GM23338 (cell line): ENCODE measurements around the gene OR13D1. TPM values are rescaled to one million over a fixed set of nuclear protein-coding genes. Genes with fewer than 3 reads are reported as not detected.

Experiments used
- ATAC-seq: fragments of 200-7000 bp; cut with Tn5 transposase; 3 replicates; pipeline ENCODE4 v1.9.1; 2020
- DNase-seq: peaks from one replicate; pipeline ENCODE4 v3.0.0-alpha.2; 2015; ENCODE audit warnings: low spot score
- H2AFZ ChIP-seq: fragments of 200-600 bp; sonication (generic); 2 replicates; pipeline ENCODE4 v1.8.0; 2016; ENCODE audit warnings: antibody characterized with exemption, mild to moderate bottlenecking, moderate library complexity
- H3F3A ChIP-seq: fragments of 200-600 bp; sonication (generic); replicated peaks from 2 replicates; pipeline ENCODE4 v1.8.0; 2017; ENCODE audit warnings: antibody characterized with exemption, mixed run types, low read depth
- H3K27ac ChIP-seq: fragments of 200-600 bp; sonication (generic); 2 replicates; pipeline ENCODE4 v1.6.1; 2016; ENCODE audit warnings: low read depth
- H3K27me3 ChIP-seq: fragments of 200-600 bp; sonication (generic); 2 replicates; pipeline ENCODE4 v1.8.0; 2016; ENCODE audit warnings: mild to moderate bottlenecking, mixed run types, moderate library complexity; ENCODE audit not compliant: insufficient read depth
- H3K36me3 ChIP-seq: fragments of 200-600 bp; sonication (generic); 2 replicates; pipeline ENCODE4 v1.8.0; 2016; ENCODE audit warnings: mild to moderate bottlenecking; ENCODE audit not compliant: insufficient read depth
- H3K4me1 ChIP-seq: fragments of 200-600 bp; sonication (generic); 2 replicates; pipeline ENCODE4 v1.8.0; 2016; ENCODE audit warnings: mild to moderate bottlenecking, moderate library complexity; ENCODE audit not compliant: insufficient read depth
- H3K4me2 ChIP-seq: fragments of 200-600 bp; sonication (generic); 2 replicates; pipeline ENCODE4 v1.7.1; 2017; ENCODE audit warnings: mixed run types
- H3K4me3 ChIP-seq: fragments of 200-600 bp; sonication (generic); 2 replicates; pipeline ENCODE4 v1.6.1; 2016; ENCODE audit warnings: mixed run types
- H3K79me2 ChIP-seq: fragments of 200-600 bp; sonication (generic); replicated peaks from 2 replicates; pipeline ENCODE4 v1.8.0; 2017; ENCODE audit warnings: mild to moderate bottlenecking; ENCODE audit not compliant: insufficient read depth
- H3K9me2 ChIP-seq: fragments of 200-600 bp; sonication (generic); 2 replicates; pipeline ENCODE4 v1.8.0; 2017; ENCODE audit not compliant: insufficient read depth
- H4K20me1 ChIP-seq: fragments of 200-600 bp; sonication (generic); replicated peaks from 2 replicates; pipeline ENCODE4 v1.8.0; 2017; ENCODE audit warnings: mild to moderate bottlenecking; ENCODE audit not compliant: insufficient read depth
- H3K27ac Mint-ChIP-seq: 2 replicates; pipeline ENCODE4 v1.8.0; 2020; ENCODE audit warnings: inconsistent platforms, mild to moderate bottlenecking, moderate library complexity, mixed read lengths
- H3K27me3 Mint-ChIP-seq: 3 replicates; pipeline ENCODE4 v1.8.0; 2022; ENCODE audit warnings: low read depth, mild to moderate bottlenecking, moderate library complexity, mixed read lengths, inconsistent platforms; ENCODE audit not compliant: insufficient read depth, poor library complexity
- H3K36me3 Mint-ChIP-seq: 3 replicates; pipeline ENCODE4 v1.8.0; 2021; ENCODE audit warnings: low read depth, mild to moderate bottlenecking, inconsistent platforms, moderate library complexity, mixed read lengths
- H3K4me1 Mint-ChIP-seq: 3 replicates; pipeline ENCODE4 v1.8.0; 2020; ENCODE audit warnings: mild to moderate bottlenecking, inconsistent platforms, mixed read lengths
- H3K4me3 Mint-ChIP-seq: 3 replicates; pipeline ENCODE4 v1.8.0; 2021; ENCODE audit warnings: moderate library complexity, mild to moderate bottlenecking, inconsistent platforms, mixed read lengths
- H3K9me3 Mint-ChIP-seq: 3 replicates; pipeline ENCODE4 v1.8.0; 2020; ENCODE audit warnings: moderate library complexity, mild to moderate bottlenecking, inconsistent platforms, mixed read lengths
- EZH2 ChIP-seq: fragments of 200-600 bp; sonication (generic); IDR thresholded peaks from one replicate; pipeline ENCODE4 v1.8.0; 2017; ENCODE audit warnings: antibody characterized with exemption, mild to moderate bottlenecking, low read depth; ENCODE audit not compliant: unreplicated experiment
- EZH2phosphoT487 ChIP-seq: fragments of 200-600 bp; sonication (generic); IDR thresholded peaks from one replicate; pipeline ENCODE4 v1.8.1; 2018; ENCODE audit warnings: antibody characterized with exemption; ENCODE audit not compliant: unreplicated experiment
- JUNB ChIP-seq: IDR thresholded peaks from one replicate; pipeline ENCODE4 v1.6.1; 2016; ENCODE audit warnings: antibody characterized with exemption; ENCODE audit not compliant: unreplicated experiment
- POLR2AphosphoS5 ChIP-seq: IDR thresholded peaks from 2 replicates; pipeline ENCODE4 v1.6.1; 2016; ENCODE audit warnings: antibody characterized with exemption, low read depth
- REST ChIP-seq: IDR thresholded peaks from one replicate; pipeline ENCODE4 v1.6.1; 2018; ENCODE audit warnings: antibody characterized with exemption; ENCODE audit not compliant: unreplicated experiment
- STAT1 ChIP-seq: IDR thresholded peaks from one replicate; pipeline ENCODE4 v1.6.1; 2016; ENCODE audit warnings: antibody characterized with exemption; ENCODE audit not compliant: unreplicated experiment
- ZNF331 ChIP-seq: fragments of 250-450 bp; sonication (Bioruptor Pico); IDR thresholded peaks from 2 replicates; pipeline ENCODE4 v1.5.0; 2020; ENCODE audit warnings: low read depth, mild to moderate bottlenecking, moderate library complexity
- polyA plus RNA-seq: library from polyadenylated mRNA; unstranded; fragments of >200 nt; fragmentation: Nextera tagmentation; extraction: Ambion mirVana; gene quantifications from 2 replicates; pipeline ENCODE4 v1.2.1, GENCODE V29; 2016
- total RNA-seq: library from RNA; depleted of rRNA; stranded (reverse); fragments of >200 nt; shearing (Covaris generic); gene quantifications from 2 replicates; pipeline ENCODE4 v1.2.3, GENCODE V29; 2014
- TF ChIP-seq, protein P1 (sequence below): fragments of 250-450 bp; sonication (Bioruptor Pico); IDR thresholded peaks from 2 replicates; pipeline ENCODE4 v1.5.0; 2020; ENCODE audit warnings: mild to moderate bottlenecking, moderate library complexity

The OR13D1 gene
- total and polyA plus RNA-seq, 2 experiments from 2014 or later, result not detected

GRCh38 chr9:104725014-104725413 is 30.7 kb downstream of the OR13D1 start:
- no peaks in the 10 kb centered on the region for H3F3A ChIP-seq
- H3K79me2 ChIP-seq, result no peaks in the 10 kb centered on the region
- H3K36me3 Mint-ChIP-seq, result no peaks in the 10 kb centered on the region
- peaks cover 2% of the 10 kb centered on the region for H3K27me3 Mint-ChIP-seq
- no peak overlapping the region for H2AFZ ChIP-seq
- no peaks in the 10 kb centered on the region for H4K20me1 ChIP-seq
- DNase-seq (no peak), ATAC-seq (no peak)
- H3K4me3 ChIP-seq, result no peak overlapping the region
- H3K36me3 ChIP-seq, result no peaks in the 10 kb centered on the region
- H3K4me1 ChIP-seq, result no peaks in the 10 kb centered on the region
- H3K27ac ChIP-seq, result no peak overlapping the region
- no peak overlapping the region for H3K4me3 Mint-ChIP-seq
- H3K4me2 ChIP-seq, result no peak overlapping the region
- H3K9me3 Mint-ChIP-seq, result no peaks in the 10 kb centered on the region; the same call in 2 of the 3 replicates
- H3K27ac Mint-ChIP-seq, result peak overlapping the region; percentile 45; the same call in 1 of the 2 replicates
- H3K4me1 Mint-ChIP-seq, result no peaks in the 10 kb centered on the region
- no peaks in the 10 kb centered on the region for H3K27me3 ChIP-seq
- H3K9me2 ChIP-seq, result no peaks in the 10 kb centered on the region
- TF ChIP-seq POLR2AphosphoS5, result no peak
- no peak for TF ChIP-seq EZH2phosphoT487

DNA sequence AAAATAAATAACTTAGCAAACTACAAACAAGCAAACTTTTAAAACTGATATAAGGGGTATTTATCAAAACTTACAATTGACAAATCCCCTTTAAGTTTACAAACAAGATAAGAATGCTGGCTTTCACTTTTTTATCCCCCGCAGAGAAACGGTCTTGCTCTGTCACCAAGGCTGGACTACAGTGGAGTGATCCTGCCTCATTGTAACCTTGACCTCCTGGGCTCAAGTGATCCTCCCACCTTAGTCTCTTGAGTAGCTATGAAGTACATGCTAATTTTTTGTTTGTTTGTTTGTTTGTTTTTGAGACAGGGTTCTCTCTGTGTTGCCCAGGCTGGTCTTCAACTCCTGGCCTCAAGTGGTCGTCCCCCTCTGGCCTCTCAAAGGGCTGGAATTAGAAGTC is 44.1 kb downstream of the OR13D1 start:
- Histone ChIP-seq H3K4me2 (no peak overlapping the region), H3K9me2 (no peaks in the 10 kb centered on the region), H3K36me3 (no peaks in the 10 kb centered on the region), H3K4me1 (no peaks in the 10 kb centered on the region), H3K4me3 (no peak overlapping the region), H3K27ac (no peak overlapping the region), H3K27me3 (no peaks in the 10 kb centered on the region), H3K79me2 (no peaks in the 10 kb centered on the region), H4K20me1 (no peaks in the 10 kb centered on the region), H2AFZ (no peak overlapping the region), H3F3A (no peaks in the 10 kb centered on the region)
- peaks cover 6% of the 10 kb centered on the region for H3K27me3 Mint-ChIP-seq
- peaks cover 4% of the 10 kb centered on the region; the same call in 1 of the 3 replicates for H3K4me1 Mint-ChIP-seq
- no peak for TF ChIP-seq REST
- TF ChIP-seq JUNB, result no peak
- TF ChIP-seq STAT1, result no peak
- TF ChIP-seq ZNF331 (CRISPR knock-in tag), result no peak
- no peaks in the 10 kb centered on the region for H3K36me3 Mint-ChIP-seq
- H3K9me3 Mint-ChIP-seq, result no peaks in the 10 kb centered on the region
- no peak overlapping the region for H3K4me3 Mint-ChIP-seq
- peak overlapping the region; percentile 2; the same call in 1 of the 2 replicates for H3K27ac Mint-ChIP-seq
- DNase-seq, result no peak
- no peak for ATAC-seq

GRCh38 chr9:104740621-104741020 is 46.3 kb downstream of the OR13D1 start:
- no peak overlapping the region for H3K4me2 ChIP-seq
- H3K36me3 ChIP-seq, result no peaks in the 10 kb centered on the region
- Mint-ChIP-seq H3K4me3 (no peak overlapping the region), H3K4me1 (peaks cover 4% of the 10 kb centered on the region; the same call in 2 of the 3 replicates), H3K36me3 (no peaks in the 10 kb centered on the region), H3K27me3 (peaks cover 4% of the 10 kb centered on the region), H3K9me3 (no peaks in the 10 kb centered on the region), H3K27ac (no peak overlapping the region)
- no peaks in the 10 kb centered on the region for H3K79me2 ChIP-seq
- H2AFZ ChIP-seq, result no peak overlapping the region
- no peaks in the 10 kb centered on the region for H4K20me1 ChIP-seq
- H3K4me1 ChIP-seq, result no peaks in the 10 kb centered on the region
- H3K27me3 ChIP-seq, result no peaks in the 10 kb centered on the region
- no peaks in the 10 kb centered on the region for H3F3A ChIP-seq
- H3K4me3 ChIP-seq, result no peak overlapping the region
- no peak for ATAC-seq
- DNase-seq, result no peak
- no peak overlapping the region for H3K27ac ChIP-seq
- H3K9me2 ChIP-seq, result no peaks in the 10 kb centered on the region
- no peak for TF ChIP-seq EZH2
- TF ChIP-seq, protein P1, sequence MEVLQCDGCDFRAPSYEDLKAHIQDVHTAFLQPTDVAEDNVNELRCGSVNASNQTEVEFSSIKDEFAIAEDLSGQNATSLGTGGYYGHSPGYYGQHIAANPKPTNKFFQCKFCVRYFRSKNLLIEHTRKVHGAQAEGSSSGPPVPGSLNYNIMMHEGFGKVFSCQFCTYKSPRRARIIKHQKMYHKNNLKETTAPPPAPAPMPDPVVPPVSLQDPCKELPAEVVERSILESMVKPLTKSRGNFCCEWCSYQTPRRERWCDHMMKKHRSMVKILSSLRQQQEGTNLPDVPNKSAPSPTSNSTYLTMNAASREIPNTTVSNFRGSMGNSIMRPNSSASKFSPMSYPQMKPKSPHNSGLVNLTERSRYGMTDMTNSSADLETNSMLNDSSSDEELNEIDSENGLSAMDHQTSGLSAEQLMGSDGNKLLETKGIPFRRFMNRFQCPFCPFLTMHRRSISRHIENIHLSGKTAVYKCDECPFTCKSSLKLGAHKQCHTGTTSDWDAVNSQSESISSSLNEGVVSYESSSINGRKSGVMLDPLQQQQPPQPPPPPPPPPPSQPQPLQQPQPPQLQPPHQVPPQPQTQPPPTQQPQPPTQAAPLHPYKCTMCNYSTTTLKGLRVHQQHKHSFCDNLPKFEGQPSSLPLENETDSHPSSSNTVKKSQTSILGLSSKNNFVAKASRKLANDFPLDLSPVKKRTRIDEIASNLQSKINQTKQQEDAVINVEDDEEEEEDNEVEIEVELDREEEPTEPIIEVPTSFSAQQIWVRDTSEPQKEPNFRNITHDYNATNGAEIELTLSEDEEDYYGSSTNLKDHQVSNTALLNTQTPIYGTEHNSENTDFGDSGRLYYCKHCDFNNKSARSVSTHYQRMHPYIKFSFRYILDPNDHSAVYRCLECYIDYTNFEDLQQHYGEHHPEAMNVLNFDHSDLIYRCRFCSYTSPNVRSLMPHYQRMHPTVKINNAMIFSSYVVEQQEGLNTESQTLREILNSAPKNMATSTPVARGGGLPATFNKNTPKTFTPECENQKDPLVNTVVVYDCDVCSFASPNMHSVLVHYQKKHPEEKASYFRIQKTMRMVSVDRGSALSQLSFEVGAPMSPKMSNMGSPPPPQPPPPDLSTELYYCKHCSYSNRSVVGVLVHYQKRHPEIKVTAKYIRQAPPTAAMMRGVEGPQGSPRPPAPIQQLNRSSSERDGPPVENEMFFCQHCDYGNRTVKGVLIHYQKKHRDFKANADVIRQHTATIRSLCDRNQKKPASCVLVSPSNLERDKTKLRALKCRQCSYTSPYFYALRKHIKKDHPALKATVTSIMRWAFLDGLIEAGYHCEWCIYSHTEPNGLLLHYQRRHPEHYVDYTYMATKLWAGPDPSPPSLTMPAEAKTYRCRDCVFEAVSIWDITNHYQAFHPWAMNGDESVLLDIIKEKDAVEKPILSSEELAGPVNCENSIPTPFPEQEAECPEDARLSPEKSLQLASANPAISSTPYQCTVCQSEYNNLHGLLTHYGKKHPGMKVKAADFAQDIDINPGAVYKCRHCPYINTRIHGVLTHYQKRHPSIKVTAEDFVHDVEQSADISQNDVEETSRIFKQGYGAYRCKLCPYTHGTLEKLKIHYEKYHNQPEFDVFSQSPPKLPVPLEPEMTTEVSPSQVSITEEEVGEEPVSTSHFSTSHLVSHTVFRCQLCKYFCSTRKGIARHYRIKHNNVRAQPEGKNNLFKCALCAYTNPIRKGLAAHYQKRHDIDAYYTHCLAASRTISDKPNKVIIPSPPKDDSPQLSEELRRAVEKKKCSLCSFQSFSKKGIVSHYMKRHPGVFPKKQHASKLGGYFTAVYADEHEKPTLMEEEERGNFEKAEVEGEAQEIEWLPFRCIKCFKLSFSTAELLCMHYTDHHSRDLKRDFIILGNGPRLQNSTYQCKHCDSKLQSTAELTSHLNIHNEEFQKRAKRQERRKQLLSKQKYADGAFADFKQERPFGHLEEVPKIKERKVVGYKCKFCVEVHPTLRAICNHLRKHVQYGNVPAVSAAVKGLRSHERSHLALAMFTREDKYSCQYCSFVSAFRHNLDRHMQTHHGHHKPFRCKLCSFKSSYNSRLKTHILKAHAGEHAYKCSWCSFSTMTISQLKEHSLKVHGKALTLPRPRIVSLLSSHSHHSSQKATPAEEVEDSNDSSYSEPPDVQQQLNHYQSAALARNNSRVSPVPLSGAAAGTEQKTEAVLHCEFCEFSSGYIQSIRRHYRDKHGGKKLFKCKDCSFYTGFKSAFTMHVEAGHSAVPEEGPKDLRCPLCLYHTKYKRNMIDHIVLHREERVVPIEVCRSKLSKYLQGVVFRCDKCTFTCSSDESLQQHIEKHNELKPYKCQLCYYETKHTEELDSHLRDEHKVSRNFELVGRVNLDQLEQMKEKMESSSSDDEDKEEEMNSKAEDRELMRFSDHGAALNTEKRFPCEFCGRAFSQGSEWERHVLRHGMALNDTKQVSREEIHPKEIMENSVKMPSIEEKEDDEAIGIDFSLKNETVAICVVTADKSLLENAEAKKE (CRISPR knock-in tag), result no peak
